K562 (cell line): ENCODE results near the gene SAMD4A. TPM values are rescaled to one million over a fixed set of nuclear protein-coding genes. Genes with fewer than 3 reads are reported as not detected.

Experiments used
- ATAC-seq: fragments of 200-7000 bp; cut with Tn5 transposase; 3 replicates; pipeline ENCODE4 v1.9.1; 2020; ENCODE audit warnings: moderate library complexity
- BruUV-seq: library from RNA; stranded (reverse); fragments of 400-500 nt; replicated peaks from 2 replicates; lab custom pipeline; 2021; lab: Mats Ljungman, UMichigan
- CTCF ChIA-PET: fragments of 300-600 bp; formaldehyde crosslinking; extraction: SDS; loops from one replicate; lab custom pipeline; 2021; ENCODE audit warnings: low intra/inter-chr PET ratio; lab: Yijun Ruan, JAX
- POLR2A ChIA-PET: fragments of 300-600, 350-650 bp; sonication (Branson Sonifier 250); formaldehyde crosslinking; extraction: SDS; loops from one replicate; lab custom pipeline; 2021; ENCODE audit warnings: antibody characterized with exemption, inconsistent platforms; lab: Yijun Ruan, JAX
- DNase-seq, 4 experiments: peaks; one replicate each; pipeline versions ENCODE4 v3.0.0 to v3.0.0-alpha.2; 2011 to 2018; ENCODE audit warnings: low spot score in 3 of 4, mixed read lengths in 3 of 4; ENCODE audit errors: extremely low read depth in 1 of 4
- FAIRE-seq: peaks from 2 replicates; lab custom pipeline; 2011; peaks lifted over from hg19 to GRCh38; lab: Jason Lieb, UNC
- H2AFZ ChIP-seq: 2 replicates; pipeline ENCODE4 v1.6.0; 2011; ENCODE audit warnings: low read depth, low read length, control low read depth, inconsistent platforms
- H3K27ac ChIP-seq: fragments of 200-600 bp; 3 replicates; pipeline ENCODE4 v1.8.0; 2011; ENCODE audit warnings: low read depth, mild to moderate bottlenecking, control low read depth, inconsistent platforms, low read length, moderate library complexity, mixed read lengths; ENCODE audit errors: extremely low read depth
- H3K27me3 ChIP-seq, 2 experiments: fragments of 300-600 bp in 1 of 2; 2 replicates in 1 of 2; 3 replicates in 1 of 2; pipeline versions ENCODE4 v1.6.0 to v1.8.0; 2011; ENCODE audit warnings: inconsistent platforms in 2 of 2, low read length in 2 of 2, mild to moderate bottlenecking in 1 of 2, mixed read lengths in 1 of 2, moderate library complexity in 1 of 2; ENCODE audit not compliant: control insufficient read depth in 2 of 2, insufficient read depth in 2 of 2
- H3K36me3 ChIP-seq: fragments of 300-600 bp; 3 replicates; pipeline ENCODE4 v1.8.0; 2011; ENCODE audit warnings: mild to moderate bottlenecking, low read length, inconsistent platforms; ENCODE audit not compliant: control insufficient read depth, insufficient read depth
- H3K4me1 ChIP-seq, 2 experiments: fragments of 200-600 bp in 1 of 2; replicated peaks in 1 of 2; 2 replicates in 1 of 2; 3 replicates in 1 of 2; pipeline versions ENCODE4 v1.5.1 to v1.8.0; 2011; ENCODE audit warnings: inconsistent platforms in 2 of 2, low read length in 2 of 2, mild to moderate bottlenecking in 1 of 2, mixed read lengths in 1 of 2, moderate library complexity in 1 of 2; ENCODE audit not compliant: control insufficient read depth in 2 of 2, insufficient read depth in 2 of 2
- H3K4me2 ChIP-seq: 2 replicates; pipeline ENCODE4 v1.6.1; 2011; ENCODE audit warnings: low read length, control low read depth, inconsistent platforms, mixed read lengths; ENCODE audit not compliant: insufficient read depth
- H3K4me3 ChIP-seq: fragments of 200-600 bp; sonication (generic), shearing (Covaris generic); 2 replicates; pipeline ENCODE4 v1.5.1; 2016; ENCODE audit warnings: control low read depth, inconsistent platforms
- H3K79me2 ChIP-seq: fragments of 200-600 bp; 3 replicates; pipeline ENCODE4 v1.8.0; 2011; ENCODE audit warnings: low read length, inconsistent platforms; ENCODE audit not compliant: control insufficient read depth, insufficient read depth
- H3K9ac ChIP-seq, 2 experiments: 2 replicates each; pipeline versions ENCODE4 v1.6.0 to v1.6.1; 2011; ENCODE audit warnings: low read depth in 2 of 2, low read length in 2 of 2, control low read depth in 1 of 2, inconsistent platforms in 1 of 2, mild to moderate bottlenecking in 1 of 2, mixed read lengths in 1 of 2; ENCODE audit not compliant: insufficient read depth in 1 of 2
- H3K9me1 ChIP-seq: one replicate; pipeline ENCODE4 v1.6.0; 2011; ENCODE audit warnings: inconsistent platforms, mild to moderate bottlenecking, low read length, moderate library complexity; ENCODE audit not compliant: control insufficient read depth, insufficient read depth
- H3K9me3 ChIP-seq: replicated peaks from 2 replicates; pipeline ENCODE4 v1.5.1; 2011; ENCODE audit warnings: low read depth, low read length, inconsistent platforms; ENCODE audit not compliant: control insufficient read depth, insufficient read depth
- H4K20me1 ChIP-seq: replicated peaks from 2 replicates; pipeline ENCODE4 v1.6.1; 2011; ENCODE audit warnings: low read length, inconsistent platforms, mixed read lengths; ENCODE audit not compliant: control insufficient read depth, insufficient read depth
- CBX8 ChIP-seq: fragments of 200-600 bp; sonication (generic); IDR thresholded peaks from 2 replicates; pipeline ENCODE4 v1.6.1; 2012; ENCODE audit warnings: borderline replicate concordance, mixed run types, low read depth, mild to moderate bottlenecking, moderate library complexity, mixed read lengths, low read length, control low read depth, inconsistent platforms; ENCODE audit not compliant: poor library complexity, severe bottlenecking; ENCODE audit errors: extremely low read depth
- CREM ChIP-seq: IDR thresholded peaks from 2 replicates; pipeline ENCODE4 v1.6.1; 2014; ENCODE audit warnings: antibody characterized with exemption, low read depth
- EGR1 ChIP-seq: fragments of 450-650 bp; conservative IDR thresholded peaks from 2 replicates; pipeline ENCODE4 v1.6.1; 2017; ENCODE audit warnings: mild to moderate bottlenecking
- KDM2B ChIP-seq: fragments of 250-450 bp; sonication (Bioruptor Pico); IDR thresholded peaks from 2 replicates; pipeline ENCODE4 v1.8.0; 2021; ENCODE audit warnings: mild to moderate bottlenecking, moderate library complexity
- KLF16 ChIP-seq: IDR thresholded peaks from 2 replicates; pipeline ENCODE4 v1.6.1; 2016; ENCODE audit warnings: antibody characterized with exemption
- MAZ ChIP-seq, 2 experiments: fragments of 450-650 bp in 1 of 2; sonication (generic) in 1 of 2; formaldehyde crosslinking; IDR thresholded peaks in 1 of 2; conservative IDR thresholded peaks in 1 of 2; 2 replicates each; pipeline versions ENCODE4 v1.4.0 to v1.5.0; 2020; ENCODE audit warnings: mild to moderate bottlenecking in 1 of 2, missing genetic modification reagents in 1 of 2
- MTF1 ChIP-seq: fragments of 250-450 bp; sonication (Bioruptor Pico); IDR thresholded peaks from 2 replicates; pipeline ENCODE4 v1.9.0; 2021; ENCODE audit warnings: moderate library complexity, mild to moderate bottlenecking, inconsistent platforms, borderline replicate concordance
- MYBL2 ChIP-seq, 2 experiments: fragments of 450-650 bp in 1 of 2; sonication (generic) in 1 of 2; formaldehyde crosslinking in 1 of 2; IDR thresholded peaks; 2 replicates each; pipeline versions ENCODE4 v1.6.1 to v1.8.1; 2017 to 2022; ENCODE audit warnings: borderline replicate concordance in 1 of 2, inconsistent platforms in 1 of 2, low read depth in 1 of 2, mild to moderate bottlenecking in 1 of 2, missing genetic modification reagents in 1 of 2, moderate library complexity in 1 of 2
- NUFIP1 ChIP-seq: fragments of 450-650 bp; IDR thresholded peaks from 2 replicates; pipeline ENCODE4 v1.6.1; 2018; ENCODE audit not compliant: partially characterized antibody
- SAP30 ChIP-seq: fragments of 200-600 bp; sonication (generic); IDR thresholded peaks from 2 replicates; pipeline ENCODE4 v1.6.1; 2012; ENCODE audit warnings: borderline replicate concordance, low read depth, mild to moderate bottlenecking, moderate library complexity, low read length, control low read depth, inconsistent platforms; ENCODE audit not compliant: insufficient read depth, poor library complexity, severe bottlenecking
- WGBS: fragments of 100-300 bp; shearing (Covaris generic); methylation state at CpG from one replicate; pipeline ENCODE4 v1.1.6; 2016; ENCODE audit warnings: low coverage, mixed read lengths; ENCODE audit not compliant: insufficient coverage; ENCODE audit errors: missing lambda C conversion rate; 5-methylcytosine and 5-hydroxymethylcytosine counted together
- in situ Hi-C: fragments of 300-500 bp; cut with MboI; formaldehyde crosslinking; loops from 4 replicates; pipeline ENCODE4 v1.15.0; 2018; ENCODE audit warnings: inconsistent platforms, mixed read lengths
- intact Hi-C: fragments of 100-400 bp; cut with micrococcal nuclease; formaldehyde crosslinking; loops from 2 replicates; pipeline ENCODE4 v1.14.2; 2022
- polyA plus RNA-seq, 8 experiments: library from polyadenylated mRNA; depleted of rRNA in 4 of 8; stranded (reverse) in 5 of 8; unstranded in 3 of 8; fragments of >200 nt; fragmentation: Nextera tagmentation in 2 of 8; fragmentation: Illumina TruSeq in 1 of 8; extraction: Ambion mirVana in 2 of 8; extraction: Trizol in 1 of 8; gene quantifications; 2 replicates each; pipeline versions ENCODE4 v1.2.1 to v1.2.3, GENCODE V29; 2011 to 2014; ENCODE audit warnings: inconsistent platforms in 1 of 8, missing spikeins in 1 of 8
- total RNA-seq, 7 experiments: library from RNA; depleted of rRNA in 6 of 7; stranded (reverse); fragments of >200 nt in 6 of 7; fragmentation: Illumina TruSeq in 2 of 7; extraction: Trizol in 2 of 7; gene quantifications; 2 replicates each; pipeline versions ENCODE4 v1.2.1 to v1.2.3, GENCODE V29; 2011 to 2021; ENCODE audit warnings: low replicate concordance in 1 of 7
- TF ChIP-seq, protein P1 (sequence below): sonication (generic); formaldehyde crosslinking; IDR thresholded peaks from 2 replicates; pipeline ENCODE4 v1.5.0; 2020; ENCODE audit warnings: missing genetic modification reagents
- TF ChIP-seq, protein P2 (sequence below): sonication (generic); formaldehyde crosslinking; IDR thresholded peaks from 2 replicates; pipeline ENCODE4 v1.8.1; 2023; ENCODE audit warnings: mild to moderate bottlenecking, missing genetic modification reagents

The SAMD4A gene
- total and polyA plus RNA-seq, 9 of the 15 experiments (the other 6 are each of a cell fraction or from before 2014, with no cell fraction given), result 0.66 to 6.8 (median 3.3) TPM

DNA sequence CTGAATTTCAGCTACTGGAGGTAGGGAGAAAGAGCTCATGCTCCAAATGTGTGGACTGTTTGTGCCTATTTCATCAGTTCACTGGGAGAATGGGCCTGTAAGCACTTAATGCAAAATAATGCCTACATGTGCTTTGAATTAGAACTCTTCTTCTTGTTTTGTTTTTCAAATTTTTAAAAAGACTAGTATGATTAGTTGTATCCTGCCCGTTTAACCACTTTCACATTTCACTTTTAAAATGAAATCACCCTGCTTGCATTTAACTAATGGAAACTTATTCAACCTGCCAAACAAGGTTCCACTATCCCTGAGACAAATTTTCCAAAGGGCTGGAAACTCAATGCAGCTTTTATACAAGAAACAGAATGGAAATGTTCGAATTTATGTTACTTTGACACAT is 79.7 kb downstream of the SAMD4A start:
- no TSS peak for BruUV-seq
- Histone ChIP-seq H3K79me2 (no peaks in the 10 kb centered on the region), H2AFZ (no peak overlapping the region), H4K20me1 (no peaks in the 10 kb centered on the region; the same call in 1 of the 2 replicates), H3K4me3 (no peak overlapping the region), H3K36me3 (no peaks in the 10 kb centered on the region), H3K27me3 (no peaks in the 10 kb centered on the region), H3K9me1 (no peaks in the 10 kb centered on the region), H3K27ac (no peak overlapping the region), H3K9ac (no peak overlapping the region), H3K4me1 (no peaks in the 10 kb centered on the region; a peak in 1 of 5 replicates), H3K9me3 (no peaks in the 10 kb centered on the region), H3K4me2 (no peak overlapping the region)
- ATAC-seq, result no peak
- ChIA-PET CTCF (no interaction called here), POLR2A (no interaction called here)
- in situ Hi-C loops, result no loop called here
- intact Hi-C loops, result loop anchor here (10.0 kb wide), 1 partner anchor 282 kb away; no protein-coding TSS in a partner anchor
- FAIRE-seq, result no peak
- 13% methylated on average over 2 of the region's 2 CpGs for WGBS
- no peak for DNase-seq
- no peak for TF ChIP-seq EGR1
- TF ChIP-seq KLF16, result no peak
- TF ChIP-seq CREM, result no peak
- TF ChIP-seq MTF1 (CRISPR knock-in tag), result no peak

DNA sequence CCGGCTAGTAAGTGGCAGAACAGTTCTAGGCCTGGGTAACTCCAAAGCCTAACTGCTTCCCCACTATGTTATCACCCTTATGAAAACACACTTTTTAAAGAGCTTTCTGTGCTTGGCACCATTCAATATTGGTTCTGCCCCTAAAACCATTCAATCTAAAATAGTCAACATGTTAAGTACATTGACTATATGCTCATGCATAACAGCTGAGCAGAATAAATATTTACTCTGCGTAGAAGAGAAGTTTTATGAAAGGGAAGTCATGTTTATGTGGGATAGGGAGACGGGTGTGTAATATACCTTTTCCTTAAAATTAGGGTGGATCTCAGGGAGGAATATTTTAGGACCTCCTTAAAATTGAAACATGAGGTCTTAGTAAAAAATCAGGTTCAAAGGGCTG is 80.5 kb downstream of the SAMD4A start:
- FAIRE-seq, result no peak
- H3K79me2 ChIP-seq, result no peaks in the 10 kb centered on the region
- POLR2A ChIA-PET, result interaction anchor here (1.0 kb wide), 1 partner anchor 65 kb away, joined by 4 read pairs; no protein-coding TSS in a partner anchor
- no peak for TF ChIP-seq MYBL2 (IDR thresholded peaks at IDR 0.05; ENCODE audit: low read depth)
- TF ChIP-seq MYBL2 (CRISPR knock-in tag; IDR thresholded peaks at IDR 0.05; ENCODE audit: borderline replicate concordance), result no peak
- TF ChIP-seq MAZ (CRISPR knock-in tag; conservative IDR thresholded peaks at IDR 0.05 in 1 of 2, IDR thresholded peaks at IDR 0.05 in 1 of 2), result no peak
- TF ChIP-seq NUFIP1, result no peak
- no peak for TF ChIP-seq CBX8
- TF ChIP-seq SAP30, result no peak
- TF ChIP-seq, protein P1, sequence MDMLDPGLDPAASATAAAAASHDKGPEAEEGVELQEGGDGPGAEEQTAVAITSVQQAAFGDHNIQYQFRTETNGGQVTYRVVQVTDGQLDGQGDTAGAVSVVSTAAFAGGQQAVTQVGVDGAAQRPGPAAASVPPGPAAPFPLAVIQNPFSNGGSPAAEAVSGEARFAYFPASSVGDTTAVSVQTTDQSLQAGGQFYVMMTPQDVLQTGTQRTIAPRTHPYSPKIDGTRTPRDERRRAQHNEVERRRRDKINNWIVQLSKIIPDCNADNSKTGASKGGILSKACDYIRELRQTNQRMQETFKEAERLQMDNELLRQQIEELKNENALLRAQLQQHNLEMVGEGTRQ (CRISPR knock-in tag), result no peak
- TF ChIP-seq, protein P2, sequence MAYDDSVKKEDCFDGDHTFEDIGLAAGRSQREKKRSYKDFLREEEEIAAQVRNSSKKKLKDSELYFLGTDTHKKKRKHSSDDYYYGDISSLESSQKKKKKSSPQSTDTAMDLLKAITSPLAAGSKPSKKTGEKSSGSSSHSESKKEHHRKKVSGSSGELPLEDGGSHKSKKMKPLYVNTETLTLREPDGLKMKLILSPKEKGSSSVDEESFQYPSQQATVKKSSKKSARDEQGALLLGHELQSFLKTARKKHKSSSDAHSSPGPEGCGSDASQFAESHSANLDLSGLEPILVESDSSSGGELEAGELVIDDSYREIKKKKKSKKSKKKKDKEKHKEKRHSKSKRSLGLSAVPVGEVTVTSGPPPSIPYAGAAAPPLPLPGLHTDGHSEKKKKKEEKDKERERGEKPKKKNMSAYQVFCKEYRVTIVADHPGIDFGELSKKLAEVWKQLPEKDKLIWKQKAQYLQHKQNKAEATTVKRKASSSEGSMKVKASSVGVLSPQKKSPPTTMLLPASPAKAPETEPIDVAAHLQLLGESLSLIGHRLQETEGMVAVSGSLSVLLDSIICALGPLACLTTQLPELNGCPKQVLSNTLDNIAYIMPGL (CRISPR knock-in tag), result no peak
- no peak for TF ChIP-seq KDM2B (CRISPR knock-in tag)

More for the DNA sequence above, 80.5 kb downstream of the SAMD4A start:
- Histone ChIP-seq H2AFZ (no peak overlapping the region), H4K20me1 (no peaks in the 10 kb centered on the region; the same call in 1 of the 2 replicates), H3K27me3 (no peaks in the 10 kb centered on the region), H3K9ac (no peak overlapping the region), H3K9me1 (no peaks in the 10 kb centered on the region), H3K4me3 (no peak overlapping the region), H3K36me3 (no peaks in the 10 kb centered on the region), H3K4me2 (no peak overlapping the region), H3K9me3 (no peaks in the 10 kb centered on the region), H3K27ac (no peak overlapping the region), H3K4me1 (no peaks in the 10 kb centered on the region; a peak in 1 of 5 replicates)
- in situ Hi-C loops (no loop called here), intact Hi-C loops (loop anchor here (10.0 kb wide), 1 partner anchor 283 kb away; no protein-coding TSS in a partner anchor)
- 91% methylated on average over 3 of the region's 3 CpGs for WGBS
- DNase-seq, result no peak
- no TSS peak for BruUV-seq
- no peak for ATAC-seq
- CTCF ChIA-PET, result no interaction called here
